ENCODE results near the gene ZNF609. TPM values are rescaled to one million over a fixed set of nuclear protein-coding genes. Genes with fewer than 3 reads are reported as not detected.

Gene ZNF609
- total RNA-seq, 4 donors from 2014 or later = 25.2 to 45.5 (median 32.6) TPM

- intact Hi-C loops (cut with DNase I) = no loop called here
- no peak for DNase-seq
- H3K27me3 ChIP-seq = no peaks in the 10 kb centered on the region
- H3K4me3 ChIP-seq (replicated peaks in 1 of 3) = no peak overlapping the region
- H3K27ac ChIP-seq = no peak overlapping the region
- no peaks in the 10 kb centered on the region for H3K36me3 ChIP-seq
- TF ChIP-seq CTCF (IDR thresholded peaks at IDR 0.05) (no peak), POLR2A (IDR thresholded peaks at IDR 0.05) (no peak)
- WGBS, 2 donors = 83 to 93% methylated on average over 2 of the region's 2 CpGs
- H3K4me1 ChIP-seq = no peaks in the 10 kb centered on the region
- no peaks in the 10 kb centered on the region for H3K9me3 ChIP-seq
Measured at GRCh38 chr15:64712353-64712752, 252.0 kb downstream of the ZNF609 start.

- Histone ChIP-seq H3K9me3 (no peaks in the 10 kb centered on the region), H3K4me3 (replicated peaks in 1 of 3) (no peak overlapping the region), H3K4me1 (peaks cover 0 to 4% of the 10 kb centered on the region in 2 donors), H3K27me3 (no peaks in the 10 kb centered on the region), H3K27ac (no peak overlapping the region), H3K36me3 (no peaks in the 10 kb centered on the region)
- 93 to 94% methylated on average over 6 of the region's 6 CpGs for WGBS, 2 donors
- TF ChIP-seq POLR2A (IDR thresholded peaks at IDR 0.05) (no peak), CTCF (IDR thresholded peaks at IDR 0.05) (no peak)
- intact Hi-C loops (cut with DNase I) = no loop called here
- no peak for DNase-seq
Measured at GRCh38 chr15:64713592-64713991, 253.2 kb downstream of the ZNF609 start.

- 86 to 88% methylated on average over 2 of the region's 2 CpGs for WGBS, 2 donors
- H3K27ac ChIP-seq = no peak overlapping the region
- H3K9me3 ChIP-seq = no peaks in the 10 kb centered on the region
- H3K4me1 ChIP-seq = peaks cover 0 to 4% of the 10 kb centered on the region in 2 donors
- no peaks in the 10 kb centered on the region for H3K36me3 ChIP-seq
- no peaks in the 10 kb centered on the region for H3K27me3 ChIP-seq
- DNase-seq = no peak
- H3K4me3 ChIP-seq (replicated peaks in 1 of 3) = no peak overlapping the region
- TF ChIP-seq CTCF (IDR thresholded peaks at IDR 0.05) (no peak), POLR2A (IDR thresholded peaks at IDR 0.05) (no peak)
- intact Hi-C loops (cut with DNase I) = no loop called here
Measured at GRCh38 chr15:64716452-64716851, 256.1 kb downstream of the ZNF609 start.

- TF ChIP-seq POLR2A (IDR thresholded peaks at IDR 0.05) (no peak), CTCF (IDR thresholded peaks at IDR 0.05) (no peak)
- Histone ChIP-seq H3K9me3 (no peaks in the 10 kb centered on the region), H3K27ac (peak overlapping the region in 1 of 3 donors; percentile 79), H3K4me1 (peaks cover 0 to 4% of the 10 kb centered on the region in 2 donors), H3K4me3 (replicated peaks in 1 of 3) (no peak overlapping the region), H3K27me3 (no peaks in the 10 kb centered on the region), H3K36me3 (no peaks in the 10 kb centered on the region)
- intact Hi-C loops (cut with DNase I) = no loop called here
- no peak for DNase-seq
- WGBS, 2 donors = 88 to 91% methylated on average over 7 of the region's 7 CpGs
Measured at GRCh38 chr15:64717130-64717529, 256.8 kb downstream of the ZNF609 start.

GRCh38 chr15:64717735-64718495, 257.5 kb downstream of the ZNF609 start:
- intact Hi-C loops (cut with DNase I) = no loop called here
- H3K4me3 ChIP-seq (replicated peaks in 1 of 3) = no peak overlapping the region
- H3K9me3 ChIP-seq = no peaks in the 10 kb centered on the region
- no peak for DNase-seq
- no peaks in the 10 kb centered on the region for H3K36me3 ChIP-seq
- peaks cover 0 to 4% of the 10 kb centered on the region in 2 donors for H3K4me1 ChIP-seq
- 71 to 74% methylated on average over 16 to 18 of the region's 18 CpGs for WGBS, 2 donors
- H3K27ac ChIP-seq = peak overlapping the region; percentile 73 to 79 (median 74)
- no peaks in the 10 kb centered on the region for H3K27me3 ChIP-seq
- TF ChIP-seq CTCF (IDR thresholded peaks at IDR 0.05) (no peak), POLR2A (IDR thresholded peaks at IDR 0.05) (no peak)
